LNCAP (cell line): Measurements from ENCODE around the gene PAWR.

ENCODE experiments used
- CTCF ChIP-seq: fragments of 450-650 bp; IDR thresholded peaks from 2 replicates; pipeline ENCODE4 v1.5.1; 2017; ENCODE audit warnings: mild to moderate bottlenecking

PAWR gene

GRCh38 chr12:79569679-79570078, 121.1 kb downstream of the PAWR start:
- TF ChIP-seq CTCF, result no peak

GRCh38 chr12:79567175-79567563, 123.6 kb downstream of the PAWR start:
- no peak for TF ChIP-seq CTCF

GRCh38 chr12:79566452-79567174, 124.2 kb downstream of the PAWR start:
- TF ChIP-seq CTCF, result no peak

- no peak for TF ChIP-seq CTCF
Observed at GRCh38 chr12:79563021-79563740, 127.6 kb downstream of the PAWR start.

GRCh38 chr12:79561401-79562132, 129.2 kb downstream of the PAWR start:
- no peak for TF ChIP-seq CTCF

- no peak for TF ChIP-seq CTCF
Observed at GRCh38 chr12:79560225-79560889, 130.4 kb downstream of the PAWR start.

GRCh38 chr12:79559591-79559990, 131.2 kb downstream of the PAWR start:
- no peak for TF ChIP-seq CTCF
